Endothelial cell of umbilical vein (primary cell): Measurements from ENCODE around the gene SGSM2.

ENCODE experiments used
- CTCF ChIP-seq, 2 donors: IDR thresholded peaks; 1 replicate in 1 of 2; 2 replicates in 1 of 2; pipeline ENCODE4 v1.5.1; 2011; ENCODE audit warnings: low read length in 2 of 2, mild to moderate bottlenecking in 2 of 2, moderate library complexity in 2 of 2, control low read depth in 1 of 2, inconsistent platforms in 1 of 2, low read depth in 1 of 2; ENCODE audit not compliant: insufficient read depth in 1 of 2; ENCODE audit errors: extremely low read depth in 1 of 2
- FOS ChIP-seq: IDR thresholded peaks from 2 replicates; pipeline ENCODE4 v1.6.1; 2011; ENCODE audit warnings: mild to moderate bottlenecking, low read length, moderate library complexity, borderline replicate concordance; ENCODE audit not compliant: insufficient read depth
- MYC ChIP-seq: IDR thresholded peaks from one replicate; pipeline ENCODE4 v1.6.1; 2011; ENCODE audit warnings: mild to moderate bottlenecking, low read depth, low read length
- POLR2A ChIP-seq: IDR thresholded peaks from 2 replicates; pipeline ENCODE4 v1.6.1; 2012; ENCODE audit warnings: low read depth, mild to moderate bottlenecking, control low read depth, low read length
- POLR2AphosphoS5 ChIP-seq: IDR thresholded peaks from 2 replicates; pipeline ENCODE4 v1.6.1; 2012; ENCODE audit warnings: low read depth, mild to moderate bottlenecking, control low read depth, low read length, moderate library complexity; ENCODE audit not compliant: insufficient read depth

- TF ChIP-seq POLR2A, result no peak
- TF ChIP-seq CTCF (IDR thresholded peaks at IDR 0.05; ENCODE audit: extremely low read depth in 1 of 2, insufficient read depth in 1 of 2, low read depth in 1 of 2, low read length in 2 of 2), result no peak
- no peak for TF ChIP-seq FOS
- no peak for TF ChIP-seq POLR2AphosphoS5
- no peak for TF ChIP-seq MYC
Measured at GRCh38 chr17:2357237-2357636, 19.9 kb downstream of the SGSM2 start.
